Chondrocyte (in vitro differentiated cells): Measurements from ENCODE around the gene PLXNA3. TPM values are rescaled to one million over a fixed set of nuclear protein-coding genes. Genes with fewer than 3 reads are reported as not detected.

Experiments
- DNase-seq: peaks from one replicate; pipeline ENCODE4 v3.0.0; 2021; ENCODE audit warnings: mixed read lengths, low spot score
- H3K27ac Mint-ChIP-seq: one replicate; pipeline ENCODE4 v1.8.0; 2021; ENCODE audit warnings: mild to moderate bottlenecking, moderate library complexity, mixed read lengths; ENCODE audit not compliant: unreplicated experiment
- H3K27me3 Mint-ChIP-seq: 2 replicates; pipeline ENCODE4 v1.8.0; 2021; ENCODE audit warnings: low read depth, mixed read lengths
- H3K36me3 Mint-ChIP-seq: 2 replicates; pipeline ENCODE4 v1.8.0; 2021; ENCODE audit warnings: low read depth, mixed read lengths
- H3K4me1 Mint-ChIP-seq: 2 replicates; pipeline ENCODE4 v1.8.0; 2021; ENCODE audit warnings: low read depth, mild to moderate bottlenecking, mixed read lengths
- H3K4me3 Mint-ChIP-seq: one replicate; pipeline ENCODE4 v1.8.0; 2021; ENCODE audit warnings: mild to moderate bottlenecking, moderate library complexity, mixed read lengths; ENCODE audit not compliant: unreplicated experiment
- H3K9me3 Mint-ChIP-seq: 2 replicates; pipeline ENCODE4 v1.8.0; 2021; ENCODE audit warnings: low read depth, mixed read lengths
- total RNA-seq: library from RNA; stranded (reverse); gene quantifications from 3 replicates; pipeline ENCODE4 v1.2.1, GENCODE V29; 2021
- TF ChIP-seq, protein P1 (sequence below): fragments of 200-600 bp; sonication (generic); IDR thresholded peaks from 2 replicates; pipeline ENCODE4 v1.5.0; 2021; ENCODE audit warnings: antibody characterized with exemption, mild to moderate bottlenecking, moderate library complexity

Gene PLXNA3
- total RNA-seq, 1 donor from 2014 or later, result 205 TPM

DNA sequence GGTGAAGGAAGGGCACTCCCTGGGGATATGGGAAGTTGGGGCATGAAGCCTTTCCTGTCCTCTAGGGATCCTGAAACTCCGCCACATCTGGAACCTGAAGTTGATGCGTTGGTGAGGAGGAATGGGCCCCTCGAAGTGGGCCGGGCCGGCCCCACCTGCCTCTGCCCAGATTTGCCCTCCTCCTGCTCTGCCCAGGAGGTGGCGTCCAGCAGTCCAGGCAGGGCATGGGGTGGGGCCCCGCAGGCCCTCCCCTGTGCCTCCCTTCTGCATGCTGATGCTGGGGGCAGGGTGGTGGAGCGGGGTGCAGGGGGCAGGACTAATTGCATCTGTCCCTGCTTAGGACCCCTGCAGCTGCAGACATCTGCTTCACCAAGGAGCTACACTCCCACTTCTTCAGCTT is 44.9 kb upstream of the PLXNA3 start:
- DNase-seq, result no peak
- Mint-ChIP-seq H3K27ac (no peak overlapping the region), H3K9me3 (no peaks in the 10 kb centered on the region), H3K4me1 (peaks cover 17% of the 10 kb centered on the region), H3K36me3 (peaks cover 3% of the 10 kb centered on the region), H3K27me3 (no peaks in the 10 kb centered on the region), H3K4me3 (no peak overlapping the region)
- TF ChIP-seq, protein P1, sequence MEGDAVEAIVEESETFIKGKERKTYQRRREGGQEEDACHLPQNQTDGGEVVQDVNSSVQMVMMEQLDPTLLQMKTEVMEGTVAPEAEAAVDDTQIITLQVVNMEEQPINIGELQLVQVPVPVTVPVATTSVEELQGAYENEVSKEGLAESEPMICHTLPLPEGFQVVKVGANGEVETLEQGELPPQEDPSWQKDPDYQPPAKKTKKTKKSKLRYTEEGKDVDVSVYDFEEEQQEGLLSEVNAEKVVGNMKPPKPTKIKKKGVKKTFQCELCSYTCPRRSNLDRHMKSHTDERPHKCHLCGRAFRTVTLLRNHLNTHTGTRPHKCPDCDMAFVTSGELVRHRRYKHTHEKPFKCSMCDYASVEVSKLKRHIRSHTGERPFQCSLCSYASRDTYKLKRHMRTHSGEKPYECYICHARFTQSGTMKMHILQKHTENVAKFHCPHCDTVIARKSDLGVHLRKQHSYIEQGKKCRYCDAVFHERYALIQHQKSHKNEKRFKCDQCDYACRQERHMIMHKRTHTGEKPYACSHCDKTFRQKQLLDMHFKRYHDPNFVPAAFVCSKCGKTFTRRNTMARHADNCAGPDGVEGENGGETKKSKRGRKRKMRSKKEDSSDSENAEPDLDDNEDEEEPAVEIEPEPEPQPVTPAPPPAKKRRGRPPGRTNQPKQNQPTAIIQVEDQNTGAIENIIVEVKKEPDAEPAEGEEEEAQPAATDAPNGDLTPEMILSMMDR, result no peak

DNA sequence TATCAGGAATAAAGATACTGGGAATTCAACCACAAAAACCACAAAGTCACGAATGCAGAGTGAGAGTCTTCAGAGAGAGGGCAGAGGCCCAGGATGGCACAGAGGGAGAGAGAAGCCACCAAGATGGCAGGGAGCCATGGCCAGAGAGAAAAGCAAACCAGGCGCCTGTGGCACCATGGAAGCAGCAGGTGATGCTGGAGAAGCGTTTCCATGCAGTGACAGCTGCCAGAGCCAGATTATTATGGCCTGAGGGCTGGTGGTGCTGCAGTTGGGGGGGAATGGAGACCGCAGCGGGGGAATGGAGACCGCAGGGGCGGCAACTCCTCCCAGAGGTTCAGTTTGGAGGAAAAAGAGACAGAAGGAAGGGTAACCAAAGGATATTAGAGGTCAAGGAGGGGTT is 40.9 kb upstream of the PLXNA3 start:
- no peak overlapping the region for H3K27ac Mint-ChIP-seq
- H3K4me1 Mint-ChIP-seq, result peaks cover 3% of the 10 kb centered on the region
- no peaks in the 10 kb centered on the region for H3K27me3 Mint-ChIP-seq
- TF ChIP-seq, protein P1, result no peak
- no peak for DNase-seq
- no peak overlapping the region for H3K4me3 Mint-ChIP-seq
- no peaks in the 10 kb centered on the region for H3K9me3 Mint-ChIP-seq
- no peaks in the 10 kb centered on the region for H3K36me3 Mint-ChIP-seq

GRCh38 chrX:154419189-154419588 is 38.9 kb upstream of the PLXNA3 start:
- no peak for DNase-seq
- Mint-ChIP-seq H3K27me3 (no peaks in the 10 kb centered on the region), H3K27ac (no peak overlapping the region), H3K4me1 (peaks cover 3% of the 10 kb centered on the region), H3K9me3 (no peaks in the 10 kb centered on the region), H3K4me3 (no peak overlapping the region), H3K36me3 (no peaks in the 10 kb centered on the region)
- TF ChIP-seq, protein P1, result no peak

GRCh38 chrX:154419688-154420401 is 38.2 kb upstream of the PLXNA3 start:
- Mint-ChIP-seq H3K27me3 (no peaks in the 10 kb centered on the region), H3K27ac (no peak overlapping the region), H3K9me3 (no peaks in the 10 kb centered on the region), H3K36me3 (no peaks in the 10 kb centered on the region), H3K4me1 (peaks cover 3% of the 10 kb centered on the region), H3K4me3 (no peak overlapping the region)
- TF ChIP-seq, protein P1, result no peak
- DNase-seq, result no peak

DNA sequence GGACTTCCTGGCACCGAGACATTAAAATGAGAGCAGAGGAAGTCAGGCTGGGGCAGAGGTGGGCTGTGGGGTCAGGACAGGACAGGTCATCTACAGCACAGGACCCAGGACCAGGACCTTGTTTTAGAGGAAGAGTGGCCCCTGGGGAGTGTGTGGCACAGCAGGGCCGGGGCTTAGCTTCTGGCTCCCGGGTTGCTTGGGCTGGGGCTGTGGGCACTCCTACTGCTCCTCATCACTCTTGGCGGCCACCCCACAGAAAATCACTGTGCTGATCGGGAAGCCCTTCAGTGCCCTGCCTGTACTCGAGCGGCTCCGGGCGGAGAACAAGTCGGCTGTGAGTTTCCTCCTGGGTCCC is 37.7 kb upstream of the PLXNA3 start:
- Mint-ChIP-seq H3K9me3 (no peaks in the 10 kb centered on the region), H3K27me3 (no peaks in the 10 kb centered on the region), H3K4me3 (no peak overlapping the region), H3K36me3 (no peaks in the 10 kb centered on the region), H3K4me1 (peaks cover 3% of the 10 kb centered on the region), H3K27ac (no peak overlapping the region)
- no peak for DNase-seq
- TF ChIP-seq, protein P1, result no peak
